Activated CD8-positive, alpha-beta memory T cell treated with anti-CD3 and anti-CD28 coated beads, Interleukin-2, amount 50 U/mL, for 24 hours (primary cell): ENCODE results near the gene CNPY4.
A peak's percentile ranks its signal among the peaks of the same experiment; 100 is the strongest.

Experiments
- DNase-seq: peaks from one replicate; pipeline ENCODE4 v3.0.0-alpha.2; 2020; ENCODE audit errors: extremely low read depth

Gene CNPY4

DNA sequence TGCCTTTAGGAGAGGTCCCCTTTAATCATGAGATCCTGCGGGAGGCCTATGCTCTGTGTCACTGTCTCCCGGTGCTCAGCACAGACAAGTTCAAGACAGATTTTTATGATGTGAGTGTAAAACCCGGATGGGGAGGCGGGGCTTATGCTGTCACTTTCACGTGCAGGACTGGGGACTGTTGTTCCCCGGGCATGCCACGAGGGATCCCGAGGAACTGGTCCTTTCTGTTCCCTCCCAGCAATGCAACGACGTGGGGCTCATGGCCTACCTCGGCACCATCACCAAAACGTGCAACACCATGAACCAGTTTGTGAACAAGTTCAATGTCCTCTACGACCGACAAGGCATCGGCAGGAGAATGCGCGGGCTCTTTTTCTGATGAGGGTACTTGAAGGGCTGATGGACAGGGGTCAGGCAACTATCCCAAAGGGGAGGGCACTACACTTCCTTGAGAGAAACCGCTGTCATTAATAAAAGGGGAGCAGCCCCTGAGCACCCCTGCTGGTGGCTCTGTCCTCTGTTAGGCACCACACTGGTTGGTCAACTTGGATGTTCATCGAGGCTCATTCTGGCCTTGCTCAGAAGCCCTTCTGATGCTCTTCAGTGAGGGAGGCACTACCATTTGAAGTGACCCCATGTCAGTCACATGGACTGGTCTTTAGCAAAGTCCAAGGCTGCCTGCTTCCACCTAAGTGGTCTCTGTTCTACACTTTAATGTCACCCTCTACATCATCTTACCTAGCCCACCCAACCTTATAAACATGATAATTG, 27.8 kb upstream of the CNPY4 start:
- no peak for DNase-seq

DNA sequence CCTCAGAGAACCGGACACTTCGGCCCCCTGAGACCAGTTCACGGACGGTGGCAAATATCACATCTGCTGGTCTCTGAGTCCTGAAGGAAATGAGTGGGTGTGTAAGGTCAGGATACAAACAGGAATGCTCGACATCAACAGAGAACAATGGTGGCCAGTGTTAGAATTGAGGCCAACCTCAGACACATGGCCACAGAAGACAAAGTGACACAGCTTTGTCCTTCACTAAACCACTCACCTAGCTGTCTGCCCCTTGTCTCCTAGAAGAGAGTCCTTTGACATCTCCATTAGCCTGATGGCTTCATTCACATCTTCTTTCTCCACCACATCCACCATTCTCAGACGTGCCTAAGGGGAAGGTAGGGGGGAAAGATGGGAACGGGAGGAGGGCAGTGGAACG, 26.4 kb upstream of the CNPY4 start:
- no peak for DNase-seq

DNA sequence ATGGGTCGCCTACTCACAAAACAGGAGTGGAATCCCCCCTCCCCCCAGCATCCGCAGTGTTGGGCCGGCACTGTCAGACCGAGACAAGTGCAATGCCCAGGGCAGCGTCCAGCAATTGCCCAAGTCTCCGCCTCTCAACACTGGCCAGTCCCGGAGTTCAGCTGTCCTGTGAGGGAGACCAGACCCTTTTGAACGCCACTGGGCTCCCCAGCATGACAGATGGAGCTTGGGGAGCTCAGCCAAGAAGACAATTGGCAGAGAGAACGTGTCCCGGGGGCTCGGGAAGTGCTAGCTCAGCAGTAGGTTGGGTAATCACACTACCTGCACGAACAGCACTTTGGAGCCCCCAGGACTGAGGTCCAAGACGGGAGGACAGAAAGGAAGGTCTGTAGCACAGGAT, 25.9 kb upstream of the CNPY4 start:
- no peak for DNase-seq

DNA sequence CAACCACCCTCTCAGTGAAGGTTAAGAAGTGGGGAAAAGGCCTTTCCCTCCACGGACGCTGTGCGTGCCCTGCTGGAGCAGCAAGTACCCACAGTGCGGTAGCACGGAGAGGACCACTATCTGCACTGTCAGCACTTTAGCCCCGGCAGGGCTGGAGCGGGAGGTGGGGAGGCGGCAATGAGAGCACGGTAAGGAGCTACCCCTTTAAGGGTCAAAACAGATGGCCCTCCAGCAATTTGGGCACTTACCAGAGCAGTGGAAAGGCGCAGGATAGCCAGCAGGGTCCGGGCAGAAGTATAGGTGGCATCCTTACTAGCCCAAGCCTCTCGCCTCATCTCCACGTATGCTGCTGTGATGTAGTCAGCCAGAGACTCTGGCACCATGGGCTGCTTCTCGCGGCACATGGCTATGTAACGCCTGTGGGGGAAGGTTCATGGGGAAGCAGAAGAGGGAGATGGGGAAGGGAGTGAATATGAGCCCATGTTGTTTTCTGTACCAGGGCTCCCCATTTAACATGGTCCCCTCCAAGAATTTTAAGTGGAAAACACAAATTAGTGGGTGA, 25.4 kb upstream of the CNPY4 start:
- DNase-seq = no peak

DNA sequence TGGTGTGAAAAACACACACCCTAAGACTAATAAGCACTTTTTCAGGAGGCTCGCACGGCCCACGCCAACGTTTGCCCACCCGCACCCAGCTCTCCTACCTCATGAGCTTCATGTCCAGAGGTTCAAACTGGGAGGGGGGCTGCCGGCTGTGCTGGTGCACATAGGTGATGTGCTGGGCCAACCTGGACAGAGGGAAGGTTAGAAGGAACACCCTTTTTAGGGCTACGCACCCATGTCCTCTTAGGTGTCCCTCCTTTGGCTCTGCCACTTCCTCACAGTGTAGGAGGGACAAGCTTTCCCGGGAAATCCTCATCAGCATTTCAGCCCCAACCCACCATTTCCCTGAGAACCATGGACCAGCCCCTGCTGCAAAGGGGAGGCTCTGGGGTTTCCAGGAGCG, 24.1 kb upstream of the CNPY4 start:
- DNase-seq = no peak

DNA sequence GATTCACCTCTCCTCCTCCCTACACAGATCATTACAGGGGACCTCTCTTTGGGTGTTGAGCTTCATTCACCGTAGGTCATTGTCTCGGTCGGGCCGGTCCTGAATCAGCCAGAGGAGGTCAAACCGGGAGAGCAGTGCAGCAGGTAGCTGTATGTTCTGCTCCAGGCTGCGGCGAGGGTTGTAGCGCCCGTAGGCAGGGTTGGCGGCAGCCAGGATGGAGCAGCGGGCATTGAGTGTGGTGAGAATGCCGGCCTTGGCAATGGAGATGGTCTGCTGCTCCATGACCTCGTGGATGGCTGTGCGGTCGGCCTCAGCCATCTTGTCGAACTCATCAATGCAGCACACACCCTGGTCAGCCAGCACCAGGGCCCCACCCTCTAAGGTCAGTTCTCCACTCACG, 23.7 kb upstream of the CNPY4 start:
- no peak for DNase-seq

DNA sequence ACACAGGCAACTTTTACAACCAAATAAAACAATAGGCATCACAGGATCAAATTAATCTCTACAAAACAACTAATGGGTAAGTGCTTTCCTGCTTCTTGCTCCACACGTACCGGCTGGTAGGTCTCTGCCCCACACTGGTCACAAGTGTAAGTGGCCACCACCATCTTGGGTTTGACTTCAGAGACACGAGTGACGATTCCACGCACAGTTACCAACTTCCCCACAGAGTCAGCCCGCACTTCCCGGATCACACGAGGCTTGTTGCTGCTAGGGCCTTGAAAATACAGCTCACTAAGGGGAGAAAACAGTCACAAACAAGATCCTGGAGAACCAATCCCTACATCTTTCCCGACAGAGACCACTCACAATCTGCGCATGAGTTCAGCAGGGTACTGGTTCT, 20.5 kb upstream of the CNPY4 start:
- no peak for DNase-seq

DNA sequence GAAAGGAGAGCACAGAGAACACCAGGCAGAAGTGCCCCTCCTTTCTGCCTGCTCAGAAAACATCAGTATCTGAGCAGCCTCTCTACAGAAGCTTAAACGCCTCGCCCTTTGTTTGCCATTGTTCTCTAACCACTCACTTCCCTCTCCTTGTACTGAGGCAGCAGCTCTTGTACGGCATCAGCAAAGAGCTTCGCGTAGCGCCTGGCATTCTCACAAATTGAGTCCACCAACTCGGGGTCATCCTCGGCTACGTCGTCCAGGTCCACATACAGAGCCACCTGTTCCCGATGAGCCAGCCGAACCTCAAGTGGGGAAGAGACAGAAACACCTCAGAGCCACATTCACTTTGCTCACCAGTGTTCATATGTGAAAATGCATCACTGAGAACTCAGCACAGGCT, 20.0 kb upstream of the CNPY4 start:
- DNase-seq = no peak

GRCh38 chr7:100100420-100101015, 18.9 kb upstream of the CNPY4 start:
- peak; percentile 63 for DNase-seq

GRCh38 chr7:100101016-100101862, 18.2 kb upstream of the CNPY4 start, which contains the start of the genes AP4M1 and MCM7:
TSS of gene AP4M1 (plus strand) at chr7:100101643. CDS start at chr7:100101715, 72 bp downstream.
TSS of gene MCM7 (minus strand) at chr7:100101397. CDS start at chr7:100101294, 103 bp downstream.
- DNase-seq = peak; percentile 93

DNA sequence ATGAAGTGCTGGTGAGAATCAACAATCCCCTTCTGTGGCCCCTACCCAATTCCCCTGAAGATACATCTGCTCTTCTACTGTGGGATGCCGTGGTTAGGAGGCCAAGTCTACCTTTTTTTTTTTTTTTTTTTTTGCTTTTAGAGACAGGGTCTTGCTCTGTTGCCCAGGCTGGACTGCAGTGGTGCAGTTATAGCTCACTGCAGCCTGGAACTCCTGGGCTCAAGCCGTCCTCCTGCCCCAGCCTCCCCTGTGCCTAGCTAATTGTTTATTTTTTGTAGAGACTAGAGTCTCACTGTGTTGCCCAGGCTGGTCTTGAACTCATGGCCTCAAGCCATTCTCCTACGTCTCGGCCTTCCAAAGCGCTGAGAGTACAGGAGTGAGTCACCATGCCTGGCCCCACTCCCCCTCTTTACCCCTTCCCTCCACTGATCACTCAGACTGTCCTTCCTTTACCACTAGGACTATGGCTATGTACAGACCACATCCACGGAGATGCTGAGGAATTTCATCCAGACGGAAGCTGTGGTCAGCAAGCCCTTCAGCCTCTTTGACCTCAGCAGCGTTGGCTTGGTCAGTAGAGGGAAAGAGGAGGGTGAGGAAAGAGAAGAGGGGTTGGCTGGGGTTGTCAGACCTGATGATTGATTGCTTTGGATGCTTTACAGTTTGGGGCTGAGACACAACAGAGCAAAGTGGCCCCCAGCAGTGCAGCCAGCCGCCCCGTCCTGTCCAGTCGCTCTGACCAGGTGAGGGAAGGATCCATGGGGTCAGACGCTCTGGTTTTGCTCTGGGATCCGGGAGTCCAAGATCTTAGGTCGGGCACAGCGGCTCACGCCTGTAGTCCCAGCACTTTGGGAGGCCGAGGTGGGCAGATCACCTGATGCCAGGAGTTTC, 16.2 kb upstream of the CNPY4 start:
- DNase-seq = no peak

DNA sequence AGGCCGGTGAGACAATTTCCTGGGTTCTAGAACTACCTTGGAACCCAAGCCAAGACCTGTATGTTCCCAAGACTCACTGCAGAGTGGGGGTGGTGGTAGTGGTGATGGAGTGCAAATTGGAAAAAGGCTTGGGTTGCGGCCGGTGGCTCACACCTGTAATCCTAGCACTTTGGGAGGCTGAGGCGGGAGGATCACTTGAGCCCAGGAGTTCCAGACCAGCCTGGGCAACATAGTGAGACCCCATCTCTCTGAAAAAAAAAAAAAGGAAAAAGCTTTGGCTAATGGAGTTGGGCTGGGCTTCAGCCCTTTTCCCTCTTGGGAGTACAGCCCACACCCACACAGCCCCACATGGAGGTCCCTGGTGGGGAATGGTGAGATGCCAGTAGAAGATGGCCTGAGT, 13.9 kb upstream of the CNPY4 start:
- no peak for DNase-seq

GRCh38 chr7:100106633-100107032, 12.8 kb upstream of the CNPY4 start:
- DNase-seq = no peak

GRCh38 chr7:100107125-100107737, 12.2 kb upstream of the CNPY4 start:
- no peak for DNase-seq

- no peak for DNase-seq
These were observed 11.5 kb upstream of the CNPY4 start for GRCh38 chr7:100107890-100108289.

DNA sequence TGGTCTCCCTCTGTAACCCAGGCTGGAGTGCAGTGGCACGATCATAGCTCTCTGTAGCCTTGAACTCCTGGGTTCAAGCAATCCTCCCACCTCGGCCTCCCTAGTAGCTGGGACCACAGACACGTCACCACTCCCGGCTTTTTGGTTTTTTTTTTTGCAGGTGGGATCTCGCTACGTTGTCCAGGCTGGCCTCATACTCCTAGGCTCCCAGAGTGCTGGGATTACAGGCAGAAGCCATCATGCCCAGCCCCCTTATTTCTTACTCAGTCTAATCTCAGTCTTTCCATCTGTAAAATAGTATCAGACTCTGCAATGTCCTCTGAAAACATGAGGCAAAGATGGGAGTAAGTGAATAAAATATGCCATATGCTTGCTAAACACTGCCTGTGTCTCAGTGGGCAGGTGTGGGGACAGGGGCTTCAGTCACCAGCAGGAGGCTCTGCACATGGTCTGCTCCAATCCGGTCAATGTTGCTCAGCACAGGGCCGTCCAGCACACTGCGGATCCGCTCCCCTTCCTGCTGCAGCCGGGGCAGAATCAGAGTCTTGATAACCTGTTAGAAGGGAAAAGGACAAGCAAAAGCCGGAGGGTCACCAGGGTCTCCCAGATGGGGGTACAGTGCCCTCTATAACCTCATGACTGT, 9.8 kb upstream of the CNPY4 start:
- no peak for DNase-seq

GRCh38 chr7:100111156-100111555, 8.3 kb upstream of the CNPY4 start:
- no peak for DNase-seq

DNA sequence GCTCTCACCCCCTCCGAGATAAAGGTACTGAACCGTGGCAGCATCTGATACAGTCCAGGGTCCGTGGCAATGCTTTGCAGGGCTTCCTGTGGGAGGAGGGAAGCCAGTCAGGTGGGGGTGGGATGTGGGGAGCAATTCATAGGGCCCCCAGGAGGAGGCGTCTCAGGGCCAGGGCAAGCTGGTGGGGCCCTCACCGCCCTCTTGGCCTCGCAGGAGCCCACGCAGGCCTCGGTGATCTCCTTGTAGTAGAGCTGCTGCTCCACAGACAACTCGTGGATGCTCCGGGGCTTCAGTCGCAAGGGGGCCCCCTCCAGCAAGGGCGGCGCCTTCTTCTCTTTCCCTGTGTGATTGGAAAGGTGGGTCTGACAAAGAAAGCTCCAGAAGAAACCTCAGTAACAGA, 7.5 kb upstream of the CNPY4 start:
- DNase-seq = no peak

DNA sequence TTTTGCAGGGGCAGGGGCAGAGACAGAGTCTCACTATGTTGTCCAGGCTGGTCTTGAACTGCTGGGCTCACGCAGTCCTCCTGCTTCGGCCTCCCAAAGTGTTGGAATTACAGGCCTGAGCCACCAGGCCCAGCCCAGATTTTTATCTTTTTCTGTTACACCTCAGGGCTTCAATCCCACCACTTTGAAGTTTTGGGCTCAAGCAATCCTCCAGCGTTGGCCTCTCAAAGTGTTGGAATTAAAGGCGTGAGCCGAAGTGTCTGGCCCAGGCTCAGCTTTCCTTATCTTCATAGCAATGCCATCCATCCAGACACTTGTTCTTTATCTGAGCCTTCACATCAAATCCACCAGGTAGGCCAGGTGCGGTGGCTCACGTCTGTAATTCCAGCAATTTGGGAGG, 4.4 kb upstream of the CNPY4 start:
- no peak for DNase-seq

DNA sequence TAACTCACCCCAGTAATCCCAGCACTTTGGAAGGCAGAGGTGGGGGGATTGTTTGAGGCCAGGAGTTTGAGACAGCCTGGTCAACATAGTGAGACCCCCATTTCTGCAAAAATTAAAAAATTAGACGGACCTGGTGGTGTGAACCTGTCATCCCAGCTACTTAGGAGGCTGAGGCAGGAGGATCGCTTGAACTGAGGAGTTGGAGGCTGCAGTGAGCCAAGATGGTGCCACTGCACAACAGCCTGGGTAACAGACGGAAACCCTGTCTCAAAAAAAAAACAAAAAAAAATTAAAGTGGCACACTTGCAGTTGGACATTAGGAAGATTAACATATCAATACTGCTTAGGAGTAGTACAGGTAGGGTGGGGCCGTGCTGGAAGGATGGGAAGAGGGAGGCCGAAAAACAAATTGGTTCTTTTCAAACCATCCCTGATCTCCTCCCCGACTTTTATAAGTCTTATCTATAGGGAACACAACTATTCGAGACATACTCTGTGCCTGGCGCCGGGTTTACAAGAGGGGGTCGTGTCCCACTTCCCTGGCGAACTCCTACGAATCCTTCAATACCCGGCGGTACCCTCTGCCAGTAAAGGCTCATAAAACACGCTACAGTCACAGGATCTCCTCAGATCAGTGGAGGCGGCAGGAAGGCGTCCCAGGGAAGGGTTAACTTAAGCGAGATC, 904 bp upstream of the CNPY4 start:
- no peak for DNase-seq
